Measurements from ENCODE around the gene ERC1.
A peak's percentile ranks its signal among the peaks of the same experiment; 100 is the strongest.

ERC1 gene

DNA sequence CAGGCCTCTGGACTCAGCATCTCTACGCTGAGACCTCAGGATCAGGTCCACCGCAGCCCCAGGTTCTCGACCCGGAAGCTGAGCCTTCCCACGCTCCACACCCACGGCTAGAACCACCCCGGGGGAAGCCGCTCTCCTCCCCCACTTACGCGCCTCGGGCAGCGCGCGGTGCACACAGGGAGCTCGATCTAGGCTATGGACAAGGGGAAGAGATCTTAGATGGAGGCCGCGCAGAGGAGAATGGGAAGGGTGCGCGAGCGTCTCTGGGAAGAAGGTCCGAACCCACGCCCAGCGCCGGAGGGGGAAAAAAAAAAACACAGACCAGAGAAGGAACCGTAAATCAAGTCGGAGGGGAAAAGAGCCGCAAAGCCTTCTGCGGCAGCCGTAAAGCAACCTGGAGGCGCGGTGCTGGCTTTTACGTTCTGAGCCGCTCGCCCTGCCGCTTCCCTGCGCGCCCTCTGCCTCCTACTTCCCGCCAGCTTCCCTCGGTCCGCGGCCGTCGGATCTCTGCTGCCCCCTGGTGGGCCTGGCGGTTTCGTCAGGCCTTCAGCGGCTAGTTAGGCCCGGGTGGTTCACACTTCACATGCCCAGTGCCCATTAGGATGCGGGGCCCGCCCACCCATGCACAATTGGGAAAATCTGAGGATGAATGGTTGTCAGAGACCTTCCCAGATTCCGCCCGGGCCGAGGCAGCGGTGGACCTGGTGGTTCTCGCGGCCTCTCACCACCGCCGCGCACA lies 41.4 kb upstream of the ERC1 start, which contains the start of gene RAD52:
Gene RAD52 (minus strand): TSS at position 242 of the 739 bp plus-strand sequence. CDS start 16,636 bp downstream, outside the sequence.
- ChIA-PET CTCF (interaction anchor here (0.5 to 2.5 kb wide), 51 partner anchors 9 to 656 kb away, joined by 3 to 22 read pairs (median 4); partner anchors contain the start of genes ERC1 and WNK1), POLR2A (interaction anchor here (0.9 to 1.7 kb wide), 3 partner anchors 18 to 143 kb away, joined by 3 to 4 read pairs (median 3); no protein-coding TSS in a partner anchor)
- peak within 1 kb of the TSS; percentile 90 for H3K4me3 ChIP-seq (ENCODE audit: low read depth, low read length)
- DNase-seq (ENCODE audit: low read depth, low spot score): peak; percentile 92
- TF ChIP-seq, protein P1, sequence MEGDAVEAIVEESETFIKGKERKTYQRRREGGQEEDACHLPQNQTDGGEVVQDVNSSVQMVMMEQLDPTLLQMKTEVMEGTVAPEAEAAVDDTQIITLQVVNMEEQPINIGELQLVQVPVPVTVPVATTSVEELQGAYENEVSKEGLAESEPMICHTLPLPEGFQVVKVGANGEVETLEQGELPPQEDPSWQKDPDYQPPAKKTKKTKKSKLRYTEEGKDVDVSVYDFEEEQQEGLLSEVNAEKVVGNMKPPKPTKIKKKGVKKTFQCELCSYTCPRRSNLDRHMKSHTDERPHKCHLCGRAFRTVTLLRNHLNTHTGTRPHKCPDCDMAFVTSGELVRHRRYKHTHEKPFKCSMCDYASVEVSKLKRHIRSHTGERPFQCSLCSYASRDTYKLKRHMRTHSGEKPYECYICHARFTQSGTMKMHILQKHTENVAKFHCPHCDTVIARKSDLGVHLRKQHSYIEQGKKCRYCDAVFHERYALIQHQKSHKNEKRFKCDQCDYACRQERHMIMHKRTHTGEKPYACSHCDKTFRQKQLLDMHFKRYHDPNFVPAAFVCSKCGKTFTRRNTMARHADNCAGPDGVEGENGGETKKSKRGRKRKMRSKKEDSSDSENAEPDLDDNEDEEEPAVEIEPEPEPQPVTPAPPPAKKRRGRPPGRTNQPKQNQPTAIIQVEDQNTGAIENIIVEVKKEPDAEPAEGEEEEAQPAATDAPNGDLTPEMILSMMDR (IDR thresholded peaks at IDR 0.05; ENCODE audit: insufficient read depth, low read length, missing control alignments): peak; percentile 99

DNA sequence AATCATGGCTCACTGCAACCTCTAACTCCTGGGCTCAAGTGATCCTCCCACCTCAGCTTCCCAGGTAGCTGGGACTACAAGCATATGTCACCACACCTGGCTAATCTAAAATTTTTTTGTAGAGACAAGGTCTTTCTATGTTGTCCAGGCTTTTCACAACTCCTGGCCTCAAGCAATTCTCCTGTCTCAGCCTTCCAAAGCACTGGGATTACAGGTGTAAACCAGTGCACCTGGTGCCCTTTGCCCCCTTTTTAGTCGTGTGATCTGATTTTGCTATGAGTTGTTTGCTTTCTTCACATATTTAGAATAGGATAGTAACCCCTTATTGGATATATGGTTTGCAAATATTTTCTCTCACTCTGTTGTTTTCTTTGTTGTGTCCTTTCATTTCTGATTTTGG lies 39.8 kb upstream of the ERC1 start:
- POLR2A ChIA-PET: no interaction called here
- TF ChIP-seq, protein P1 (IDR thresholded peaks at IDR 0.05; ENCODE audit: insufficient read depth, low read length, missing control alignments): no peak

DNA sequence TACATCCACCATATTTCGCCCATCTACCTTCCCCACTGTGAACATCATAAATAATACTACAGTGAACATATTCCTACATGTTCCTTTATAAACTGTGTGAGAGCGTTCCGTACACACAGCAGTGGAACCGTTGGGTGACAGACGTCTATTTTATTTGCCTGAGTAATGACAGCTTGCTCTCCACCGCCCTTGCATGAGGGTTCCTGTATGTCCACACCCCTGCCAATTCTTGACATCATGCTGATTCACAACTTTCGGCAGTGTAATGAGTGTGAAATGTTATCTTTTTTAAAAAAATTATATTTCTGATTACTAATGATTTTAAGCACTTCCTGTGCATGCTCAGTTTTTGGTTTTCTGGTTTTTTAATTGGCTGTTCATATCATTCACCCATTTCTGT lies 37.2 kb upstream of the ERC1 start:
- H3K4me3 ChIP-seq (ENCODE audit: low read depth, low read length): no peak overlapping the region
- DNase-seq (ENCODE audit: low read depth, low spot score): no peak
- ChIA-PET POLR2A (no interaction called here), CTCF (interaction anchor here (1.0 to 3.9 kb wide), 4 partner anchors 137 to 384 kb away, joined by 3 to 20 read pairs (median 4); no protein-coding TSS in a partner anchor)
- TF ChIP-seq, protein P1 (IDR thresholded peaks at IDR 0.05; ENCODE audit: insufficient read depth, low read length, missing control alignments): no peak

More for the DNA sequence above, 39.8 kb upstream of the ERC1 start:
- CTCF ChIA-PET: interaction anchor here (0.7 to 3.9 kb wide), 15 partner anchors 10 to 633 kb away, joined by 3 to 20 read pairs (median 3); partner anchors contain the start of gene ERC1
- no peak overlapping the region for H3K4me3 ChIP-seq (ENCODE audit: low read depth, low read length)
- no peak for DNase-seq (ENCODE audit: low read depth, low spot score)

DNA sequence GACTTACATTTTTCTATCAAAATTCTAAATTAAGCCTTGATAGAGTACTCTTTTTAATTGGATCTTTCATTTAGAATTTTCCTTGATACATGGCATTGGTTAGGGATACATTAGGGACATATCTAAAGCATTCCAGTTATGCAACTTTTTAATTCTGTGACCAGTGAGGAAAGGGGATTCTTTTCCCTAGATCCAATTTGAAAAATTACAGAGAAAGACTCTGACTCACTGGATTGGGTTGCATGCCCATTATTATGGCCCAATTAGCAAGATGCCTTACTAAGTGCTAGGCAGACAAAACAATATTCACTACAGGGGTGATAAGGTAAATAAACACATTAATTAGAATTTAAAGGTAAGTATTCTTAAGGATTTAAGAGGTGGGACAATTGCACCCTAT lies 36.3 kb upstream of the ERC1 start:
- DNase-seq (ENCODE audit: low read depth, low spot score): no peak
- TF ChIP-seq, protein P1 (IDR thresholded peaks at IDR 0.05; ENCODE audit: insufficient read depth, low read length, missing control alignments): no peak
- no peak overlapping the region for H3K4me3 ChIP-seq (ENCODE audit: low read depth, low read length)
- CTCF ChIA-PET: no interaction called here
- POLR2A ChIA-PET: no interaction called here

DNA sequence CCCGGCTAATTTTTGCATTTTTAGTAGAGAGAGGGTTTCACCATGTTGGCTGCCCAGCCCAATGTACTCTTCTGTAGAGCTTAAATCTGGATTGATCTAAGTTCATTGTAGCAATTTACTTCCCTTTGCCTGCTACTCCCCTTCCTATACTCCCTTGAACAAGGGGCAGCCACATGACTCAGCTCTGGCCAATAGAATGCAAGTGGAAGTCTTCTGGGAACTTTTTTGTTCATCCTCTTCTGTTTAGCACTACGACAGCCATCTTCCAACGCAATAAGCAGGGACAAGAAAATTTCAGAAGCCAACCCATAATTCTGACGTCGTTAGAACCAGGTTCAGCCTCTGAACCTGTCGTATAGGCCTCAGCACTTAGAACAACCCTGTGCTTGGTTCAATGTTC lies 35.1 kb upstream of the ERC1 start:
- POLR2A ChIA-PET: no interaction called here

More for the DNA sequence above, 35.1 kb upstream of the ERC1 start:
- DNase-seq (ENCODE audit: low read depth, low spot score): no peak
- CTCF ChIA-PET: interaction anchor here (1.2 kb wide), 1 partner anchor 12 kb away, joined by 3 read pairs; no protein-coding TSS in a partner anchor
- TF ChIP-seq, protein P1 (IDR thresholded peaks at IDR 0.05; ENCODE audit: insufficient read depth, low read length, missing control alignments): no peak
- H3K4me3 ChIP-seq (ENCODE audit: low read depth, low read length): no peak overlapping the region
